Heart left ventricle (tissue), 13 donors: ENCODE measurements around the gene VILL.

ENCODE experiments used
- POLR2A ChIP-seq, 2 donors: fragments of 450-650 bp; IDR thresholded peaks; one replicate each; pipeline ENCODE4 v1.6.1; 2017; ENCODE audit warnings: antibody characterized with exemption in 2 of 2, mild to moderate bottlenecking in 2 of 2, moderate library complexity in 2 of 2
- TF ChIP-seq, protein P1 (sequence below), 12 donors: fragments of 200-600 bp; sonication (generic) in 4 of 12; IDR thresholded peaks; one replicate each; pipeline versions ENCODE4 v1.5.0 to v1.8.0; 2018 to 2022; ENCODE audit warnings: antibody characterized with exemption in 12 of 12, mild to moderate bottlenecking in 5 of 12
- donor health status: ischemic (EF 13 %, LVEDD 7.1; RV severe dilation, severe dysfunction).
- donor health status: DM: no; HTN: yes; CAD: no.
- donor health status: DM: no; HTN: no; CAD: no.
- donor health status: ischemic (EF 25% LVEDD 6.9; RV normal size, moderate dysfunction).
- donor health status: ischemic (EF 25% LVEDD 5.7; RV mildly dilated, moderate dysfunction).
- donor health status: ischemic (EF 35%, LVEDD 5.7; RV mildly dilated, moderate dysfunction).
- donor health status: nonischemic (EF 11% LVEDD 7.7; RV severe dilation, severe dysfunction).
- donor health status: DM: yes; HTN: yes; CAD: no.
- donor health status: PGD.
- donor health status: ischemic (EF 29% LVEDD 5.4; RV normal size, mild dysfunction).
- donor health status: nonischemic (EF 23%, LVEDD 6.1; RV moderate dilation, normal function).

DNA sequence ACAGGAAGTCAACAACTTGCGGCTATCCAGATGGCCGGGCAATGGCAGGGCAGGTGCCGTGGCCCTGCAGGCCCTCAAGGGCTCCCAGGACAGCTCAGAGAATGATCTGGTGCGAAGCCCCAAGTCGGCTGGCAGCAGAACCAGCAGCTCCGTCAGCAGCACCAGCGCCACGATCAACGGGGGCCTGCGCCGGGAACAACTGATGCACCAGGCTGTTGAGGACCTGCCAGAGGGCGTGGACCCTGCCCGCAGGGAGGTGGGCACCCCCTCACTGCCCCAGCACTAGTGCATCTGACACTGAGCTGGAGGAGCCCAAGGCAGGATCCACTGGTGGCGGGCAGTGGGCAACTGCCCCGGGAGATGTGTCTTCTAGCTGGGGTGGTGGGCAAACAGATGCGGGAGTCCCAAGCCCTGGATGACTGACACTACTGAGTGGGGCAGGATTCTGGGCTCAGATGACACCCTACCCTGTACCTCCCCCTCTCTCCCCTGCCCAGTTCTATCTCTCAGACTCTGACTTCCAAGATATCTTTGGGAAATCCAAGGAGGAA, 15.9 kb downstream of the VILL start:
- TF ChIP-seq, protein P1, sequence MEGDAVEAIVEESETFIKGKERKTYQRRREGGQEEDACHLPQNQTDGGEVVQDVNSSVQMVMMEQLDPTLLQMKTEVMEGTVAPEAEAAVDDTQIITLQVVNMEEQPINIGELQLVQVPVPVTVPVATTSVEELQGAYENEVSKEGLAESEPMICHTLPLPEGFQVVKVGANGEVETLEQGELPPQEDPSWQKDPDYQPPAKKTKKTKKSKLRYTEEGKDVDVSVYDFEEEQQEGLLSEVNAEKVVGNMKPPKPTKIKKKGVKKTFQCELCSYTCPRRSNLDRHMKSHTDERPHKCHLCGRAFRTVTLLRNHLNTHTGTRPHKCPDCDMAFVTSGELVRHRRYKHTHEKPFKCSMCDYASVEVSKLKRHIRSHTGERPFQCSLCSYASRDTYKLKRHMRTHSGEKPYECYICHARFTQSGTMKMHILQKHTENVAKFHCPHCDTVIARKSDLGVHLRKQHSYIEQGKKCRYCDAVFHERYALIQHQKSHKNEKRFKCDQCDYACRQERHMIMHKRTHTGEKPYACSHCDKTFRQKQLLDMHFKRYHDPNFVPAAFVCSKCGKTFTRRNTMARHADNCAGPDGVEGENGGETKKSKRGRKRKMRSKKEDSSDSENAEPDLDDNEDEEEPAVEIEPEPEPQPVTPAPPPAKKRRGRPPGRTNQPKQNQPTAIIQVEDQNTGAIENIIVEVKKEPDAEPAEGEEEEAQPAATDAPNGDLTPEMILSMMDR (IDR thresholded peaks at IDR 0.05), result no peak
- no peak for TF ChIP-seq POLR2A (IDR thresholded peaks at IDR 0.05)
